HG03060 (cell line): ENCODE data around the gene PDK4.
"Not testable (repeated sequence)": the region's sequence is repeated elsewhere in the genome, so short reads cannot be mapped to it uniquely, and the experiment has no call there.

ENCODE experiments used
- ATAC-seq: cut with Tn5 transposase; IDR thresholded peaks from one replicate; pipeline ENCODE4 v1.9.1; 2021; ENCODE audit warnings: low read depth, moderate number of reproducible peaks; ENCODE audit not compliant: unreplicated experiment

PDK4 gene

DNA sequence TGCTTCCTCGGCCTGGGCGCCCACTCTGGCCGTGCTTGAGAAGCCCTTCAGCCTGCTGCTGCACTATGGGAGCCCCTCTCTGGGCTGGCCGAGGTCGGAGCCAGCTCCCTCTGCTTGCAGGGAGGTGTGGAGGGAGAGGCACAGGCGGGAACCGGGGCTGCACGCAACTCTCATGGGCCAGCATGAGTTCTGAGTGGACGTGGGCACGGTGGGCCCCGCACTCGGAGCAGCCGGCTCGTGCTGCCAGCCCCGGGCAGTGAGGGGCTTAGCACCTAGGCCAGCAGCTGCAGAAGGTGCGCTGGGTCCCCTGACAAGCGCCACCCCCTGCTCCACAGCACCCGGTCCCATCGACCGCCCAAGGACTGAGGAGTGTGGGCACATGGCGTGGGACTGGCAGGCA is 9.0 kb upstream of the PDK4 start:
- no peak for ATAC-seq

DNA sequence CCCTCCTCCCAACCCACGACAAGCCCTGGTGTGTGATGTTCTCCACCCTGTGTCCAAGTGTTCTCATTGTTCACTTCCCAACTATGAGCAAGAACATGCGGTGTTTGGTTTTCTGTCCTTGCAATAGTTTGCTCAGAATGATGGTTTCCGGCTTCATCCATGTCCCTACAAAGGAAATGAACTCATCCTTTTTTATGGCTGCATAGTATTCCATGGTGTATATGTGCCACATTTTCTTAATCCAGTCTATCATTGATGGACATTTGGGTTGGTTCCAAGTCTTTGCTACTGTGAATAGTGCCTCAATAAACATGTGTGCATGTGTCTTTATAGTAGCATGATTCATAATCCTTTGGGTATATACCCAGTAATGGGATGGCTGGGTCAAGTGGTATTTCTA is 8.5 kb upstream of the PDK4 start:
- ATAC-seq, result not testable (repeated sequence)

DNA sequence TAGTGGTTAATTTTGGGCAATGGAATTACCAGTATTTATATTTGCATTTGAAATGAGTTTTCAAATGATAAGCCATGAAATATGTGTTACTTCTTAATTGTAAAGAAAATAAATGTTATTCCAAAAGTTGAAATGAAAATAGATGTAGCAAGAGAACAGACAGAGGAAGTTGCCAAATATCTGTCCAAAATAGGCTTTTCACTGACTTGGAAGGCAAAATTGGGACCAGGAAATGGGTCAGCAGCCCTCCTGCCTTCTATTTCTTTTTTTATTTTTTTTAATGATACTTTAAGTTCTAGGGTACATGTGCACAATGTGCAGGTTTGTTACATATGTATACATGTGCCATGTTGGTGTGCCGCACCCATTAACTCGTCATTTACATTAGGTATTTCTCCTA is 8.1 kb upstream of the PDK4 start:
- not testable (repeated sequence) for ATAC-seq

DNA sequence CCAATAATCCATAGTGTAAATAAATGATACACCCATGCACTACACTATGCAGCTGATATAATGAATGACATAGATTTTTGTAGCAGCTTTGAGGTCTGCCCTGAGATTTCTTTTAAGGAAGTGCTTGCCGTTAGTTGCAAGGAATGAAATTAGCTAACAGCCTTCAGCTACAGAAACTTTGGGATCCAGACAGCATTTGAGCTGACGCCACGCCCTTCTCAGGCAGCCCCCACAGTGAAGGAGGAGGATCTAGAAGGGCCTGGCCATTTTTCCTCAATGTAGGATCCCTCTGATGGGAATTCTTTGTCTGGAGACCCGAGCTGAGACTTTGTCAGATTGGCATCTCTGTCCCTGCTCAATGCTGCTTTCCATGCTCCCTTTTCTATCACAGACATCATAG is 6.1 kb upstream of the PDK4 start:
- ATAC-seq, result no peak

DNA sequence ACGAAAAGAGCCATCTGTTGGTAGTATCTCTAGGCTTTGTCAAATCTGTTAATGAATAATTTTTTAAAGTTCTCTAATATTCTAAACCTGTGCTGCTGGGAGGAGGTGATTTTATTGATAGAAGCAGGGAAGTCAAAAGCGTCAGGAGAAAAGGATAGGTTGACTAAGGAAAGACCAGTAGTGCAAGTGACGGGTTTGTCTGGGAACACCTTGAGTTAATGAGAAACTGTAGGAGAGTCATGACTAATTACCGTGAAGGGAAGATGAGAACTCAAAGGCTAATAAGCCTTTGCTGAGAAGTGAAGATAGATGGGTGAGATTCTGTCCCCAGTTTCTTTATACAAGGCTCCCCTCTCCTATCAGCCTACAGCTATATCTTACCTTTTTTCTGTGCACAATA is 5.0 kb upstream of the PDK4 start:
- no peak for ATAC-seq

DNA sequence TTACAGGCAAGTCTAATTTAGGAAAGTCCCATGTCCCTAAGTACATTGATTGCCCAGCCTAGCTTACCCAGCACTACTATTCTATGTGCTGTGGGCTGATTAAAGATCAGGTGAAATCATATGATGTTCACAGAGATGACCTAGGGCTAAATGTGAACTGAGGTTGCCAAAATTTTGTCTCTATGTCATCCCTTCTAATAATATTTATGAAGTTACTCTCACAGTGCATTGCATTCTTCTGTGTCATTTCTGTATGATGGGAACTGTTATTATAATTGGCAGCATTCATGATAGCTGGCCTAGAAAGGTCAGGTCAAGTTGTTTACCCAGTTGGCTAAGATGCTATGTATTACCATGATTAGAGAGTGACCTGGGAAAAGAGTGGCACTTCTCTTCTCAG is 2.8 kb upstream of the PDK4 start:
- no peak for ATAC-seq

DNA sequence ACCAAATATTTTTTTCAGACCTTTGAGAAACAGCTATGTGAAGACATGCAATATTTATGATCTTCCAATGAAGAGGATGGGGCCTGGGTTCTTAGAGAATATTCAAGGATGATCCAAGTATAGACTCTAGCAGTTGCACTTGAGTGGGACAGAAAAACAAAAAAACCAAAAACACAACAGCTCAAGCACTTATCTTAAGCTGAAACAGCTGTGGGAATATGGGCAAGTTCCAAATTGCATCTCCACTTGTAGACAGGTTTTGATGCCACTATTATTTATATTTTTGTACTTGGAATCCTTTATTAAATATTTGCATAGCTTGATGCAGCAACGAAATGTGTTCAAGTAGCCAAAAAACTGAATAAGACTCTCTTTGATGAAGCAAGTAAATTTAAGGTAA is 2.2 kb upstream of the PDK4 start:
- ATAC-seq, result no peak

DNA sequence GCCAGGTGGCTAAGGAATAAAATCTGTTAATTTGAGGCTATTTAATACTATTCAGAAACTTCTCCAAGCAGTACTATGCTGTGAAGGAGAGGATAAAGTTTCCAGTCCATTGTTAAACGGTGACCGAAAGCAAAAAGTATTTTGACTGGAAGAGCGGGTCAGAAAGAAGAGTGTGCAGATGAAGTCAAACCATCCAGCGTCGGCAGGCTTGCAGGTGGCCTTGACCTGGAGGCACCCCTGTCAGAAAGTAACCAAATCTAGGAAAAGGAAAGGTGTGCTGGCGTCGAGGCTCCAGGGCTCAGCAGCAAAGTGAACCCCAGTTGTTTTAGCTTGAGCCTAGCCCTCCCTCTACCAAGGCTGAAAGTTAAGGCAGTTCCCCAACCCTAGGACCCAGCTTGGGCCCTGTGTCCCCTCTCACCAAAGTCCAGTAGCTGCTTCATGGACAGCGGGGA is 544 bp downstream of the PDK4 start:
- ATAC-seq, result no peak

DNA sequence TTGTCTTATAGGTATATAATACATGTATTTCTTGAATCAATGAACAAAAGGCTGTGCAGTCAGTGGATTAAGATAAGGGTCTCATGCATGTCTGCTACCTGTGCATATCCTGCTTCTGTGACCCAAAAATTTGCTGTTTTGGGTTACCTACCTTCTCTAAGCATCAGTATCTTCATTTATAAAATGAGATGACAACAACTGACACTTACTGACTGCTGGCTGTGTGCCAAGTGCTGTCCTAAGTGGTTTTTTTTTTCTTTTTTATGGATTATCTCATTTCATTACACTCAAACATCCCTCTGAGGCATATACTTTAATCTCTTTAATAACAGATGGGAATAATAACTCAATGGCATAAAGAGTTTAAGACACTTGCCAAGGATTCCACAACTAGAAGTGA is 2.1 kb downstream of the PDK4 start:
- no peak for ATAC-seq

GRCh38 chr7:95593343-95593742 is 3.0 kb downstream of the PDK4 start:
- no peak for ATAC-seq

- no peak for ATAC-seq
These were observed 3.7 kb downstream of the PDK4 start for GRCh38 chr7:95592570-95592969.

DNA sequence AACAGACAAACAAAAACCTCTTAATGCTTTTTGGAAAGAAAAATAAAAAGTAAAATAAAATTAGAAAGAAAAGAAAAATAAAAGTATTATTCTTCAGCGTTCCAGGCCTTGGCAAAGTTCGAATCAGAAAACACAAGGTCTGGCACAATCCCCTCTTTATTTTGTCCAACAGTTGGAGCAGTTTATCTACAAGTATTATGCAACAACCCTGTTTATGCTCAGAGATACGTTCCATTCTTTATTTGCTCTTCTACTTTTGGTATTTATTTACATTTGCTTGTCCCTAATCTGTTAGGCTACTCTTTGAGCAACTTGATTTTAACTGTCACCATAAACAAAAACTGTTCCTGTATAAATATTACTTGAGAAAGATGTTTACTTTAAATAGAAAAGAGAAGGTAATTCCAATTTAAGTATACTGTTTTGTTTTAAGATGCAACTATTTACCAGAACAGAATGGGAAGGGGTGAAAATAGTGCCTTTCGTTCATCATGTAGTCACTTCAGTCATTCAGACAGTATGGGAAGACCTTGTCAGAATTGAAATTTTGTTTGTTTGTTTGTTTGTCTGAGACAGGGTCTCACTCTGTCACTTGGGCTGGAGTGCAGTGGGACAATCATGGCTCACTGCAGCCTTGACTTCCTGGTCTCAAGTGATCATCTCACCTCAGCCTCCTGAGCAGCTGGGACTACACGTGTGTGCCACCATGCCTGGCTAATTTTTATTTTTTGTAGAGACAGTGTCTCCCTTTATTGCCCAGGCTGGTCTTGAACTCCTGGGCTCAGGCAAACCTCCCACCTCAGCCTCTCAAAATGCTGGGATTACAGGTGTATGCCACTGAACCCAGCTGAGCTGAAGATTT is 5.7 kb downstream of the PDK4 start:
- no peak for ATAC-seq

- ATAC-seq, result no peak
These were observed 6.5 kb downstream of the PDK4 start for GRCh38 chr7:95589766-95590165.

DNA sequence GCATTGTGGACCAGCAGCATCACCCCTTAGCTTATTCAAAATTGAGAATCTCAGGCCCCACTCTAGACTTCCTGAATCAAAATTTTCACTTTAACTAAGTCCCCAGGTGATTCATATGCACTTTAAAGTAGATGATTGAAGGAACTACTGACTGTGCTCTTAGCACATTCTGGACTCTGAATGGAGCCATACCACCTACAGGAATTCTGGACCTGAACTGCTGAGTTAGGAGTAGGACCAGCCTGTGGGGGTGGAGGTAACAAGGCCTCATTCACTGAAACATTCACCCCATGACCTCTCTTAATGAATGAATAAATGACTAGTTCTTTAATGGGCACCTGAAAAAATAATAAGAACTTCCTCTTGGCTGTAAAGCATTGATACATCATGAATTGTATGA is 7.3 kb downstream of the PDK4 start:
- no peak for ATAC-seq

GRCh38 chr7:95586951-95587301 is 9.4 kb downstream of the PDK4 start:
- no peak for ATAC-seq

DNA sequence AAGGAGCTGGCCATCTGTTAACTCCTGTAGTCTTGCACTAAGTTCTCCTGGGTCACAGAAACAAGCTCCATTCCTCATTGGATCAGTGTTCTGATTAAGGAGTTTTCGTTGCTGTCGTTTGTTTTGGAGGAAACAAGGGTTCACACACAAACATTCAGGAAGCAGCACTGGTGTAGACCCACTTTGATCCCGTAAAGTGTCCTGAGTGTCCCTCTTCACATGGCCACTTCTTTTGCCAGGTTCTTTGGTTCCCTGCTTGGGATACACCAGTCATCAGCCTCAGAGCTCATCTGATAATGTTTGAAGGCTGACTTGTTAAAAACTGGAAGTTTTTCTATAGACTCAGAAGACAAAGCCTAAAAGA is 10.9 kb downstream of the PDK4 start:
- no peak for ATAC-seq

DNA sequence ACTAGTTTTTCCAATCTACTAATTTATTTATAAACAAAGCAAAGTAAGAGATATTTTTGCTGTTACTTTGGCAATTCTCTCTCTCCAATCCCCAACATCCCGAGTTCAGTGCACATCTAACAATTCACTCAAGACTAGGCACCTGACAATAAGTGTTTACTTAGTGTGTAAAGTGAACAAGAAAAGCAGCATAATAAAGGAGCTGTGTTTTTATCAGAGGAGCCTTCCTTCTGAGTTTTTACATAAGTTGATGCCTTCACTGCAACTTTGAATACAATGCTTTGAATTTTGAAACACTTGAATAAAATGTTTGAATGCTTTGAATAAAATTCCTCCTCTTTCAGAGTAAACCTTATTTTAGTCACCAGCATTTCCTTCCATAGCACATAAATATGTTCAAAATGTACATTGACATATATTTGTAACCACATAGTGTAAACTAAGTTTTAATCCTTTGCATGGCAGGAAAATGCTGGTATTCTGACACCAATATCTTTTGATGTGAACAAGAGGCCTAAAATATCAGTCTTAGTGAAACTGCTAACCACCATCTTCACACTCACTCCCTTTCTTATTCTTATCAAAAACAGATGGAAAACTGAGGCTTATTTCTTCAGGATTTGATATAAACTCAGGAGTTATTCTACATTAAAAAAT is 11.4 kb downstream of the PDK4 start:
- ATAC-seq, result no peak

GRCh38 chr7:95583834-95584621 is 12.3 kb downstream of the PDK4 start:
- ATAC-seq, result no peak

DNA sequence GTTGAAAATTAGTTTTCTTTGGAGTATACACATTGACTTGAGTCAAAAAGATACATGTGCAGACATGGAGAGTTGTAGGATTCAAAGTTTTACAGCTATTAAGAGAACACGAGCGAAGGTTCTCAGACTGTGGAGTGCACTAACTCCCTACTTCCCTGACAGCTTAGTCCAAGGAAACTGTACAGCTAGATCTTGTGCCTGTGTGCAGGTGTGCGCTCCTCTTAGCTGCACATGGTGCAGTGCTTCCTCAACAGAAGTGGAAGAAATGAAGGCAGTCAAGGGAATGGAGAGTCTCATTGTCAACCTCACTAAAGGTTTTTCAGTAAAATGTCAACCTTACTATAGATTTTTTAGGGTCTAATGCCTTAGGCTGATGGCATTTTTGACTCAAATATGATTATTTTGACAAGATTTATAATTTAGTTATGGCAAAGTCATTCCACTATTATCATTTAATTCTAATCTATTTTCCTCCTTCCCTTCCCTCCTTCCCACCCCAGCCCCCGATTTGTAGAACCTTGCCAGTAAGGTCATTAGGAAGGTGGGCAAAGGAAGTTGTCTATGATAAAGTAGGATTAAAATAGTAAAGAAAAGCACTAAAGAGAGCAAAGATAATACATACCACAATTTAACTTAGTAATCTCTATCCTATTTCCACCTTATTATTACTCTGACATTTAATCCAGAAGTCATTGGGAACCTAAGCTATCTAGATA is 13.6 kb downstream of the PDK4 start:
- ATAC-seq, result no peak

DNA sequence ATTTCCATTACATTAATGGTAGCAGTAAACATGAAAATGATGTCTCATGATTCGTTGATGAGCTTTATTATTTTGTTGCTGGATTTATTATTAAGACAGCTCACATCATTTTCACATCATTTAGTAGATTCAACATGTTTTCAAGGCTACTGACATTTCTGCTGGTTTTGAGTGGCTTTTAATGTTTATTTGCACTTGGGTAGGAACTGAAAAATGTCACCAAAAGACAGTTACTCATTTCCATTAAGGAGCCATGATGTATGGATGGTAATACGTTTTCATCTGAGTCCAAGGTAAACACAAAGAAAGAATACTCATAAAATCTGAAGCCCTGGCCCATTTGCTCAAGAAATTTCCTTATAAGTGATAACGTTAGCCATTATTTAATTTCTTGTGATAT is 14.8 kb downstream of the PDK4 start:
- no peak for ATAC-seq

DNA sequence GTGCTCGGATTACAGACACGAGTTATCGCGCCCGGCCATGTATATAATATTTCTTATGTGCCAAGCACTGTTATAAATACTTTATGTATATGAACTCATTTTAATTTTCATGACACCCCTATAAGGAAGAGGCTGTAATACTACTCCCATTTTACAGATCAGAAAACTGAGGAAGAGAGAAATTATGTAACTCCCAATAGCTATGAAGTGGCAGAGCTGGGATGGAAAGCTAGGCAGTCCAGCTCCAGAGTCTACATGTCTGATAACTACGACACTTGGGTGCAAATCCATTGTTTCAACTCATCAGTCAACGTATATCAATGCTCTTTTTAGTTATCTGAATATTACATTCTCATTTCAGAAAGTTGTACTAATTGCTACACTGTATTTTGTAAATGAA is 17.0 kb downstream of the PDK4 start:
- ATAC-seq, result no peak
